HG02970 (cell line): ENCODE measurements around the gene SASS6.

Experiments used
- ATAC-seq: cut with Tn5 transposase; IDR thresholded peaks from one replicate; pipeline ENCODE4 v1.9.1; 2021; ENCODE audit warnings: mild to moderate bottlenecking, moderate library complexity, moderate number of reproducible peaks; ENCODE audit not compliant: unreplicated experiment, low FRiP score

Gene SASS6

DNA sequence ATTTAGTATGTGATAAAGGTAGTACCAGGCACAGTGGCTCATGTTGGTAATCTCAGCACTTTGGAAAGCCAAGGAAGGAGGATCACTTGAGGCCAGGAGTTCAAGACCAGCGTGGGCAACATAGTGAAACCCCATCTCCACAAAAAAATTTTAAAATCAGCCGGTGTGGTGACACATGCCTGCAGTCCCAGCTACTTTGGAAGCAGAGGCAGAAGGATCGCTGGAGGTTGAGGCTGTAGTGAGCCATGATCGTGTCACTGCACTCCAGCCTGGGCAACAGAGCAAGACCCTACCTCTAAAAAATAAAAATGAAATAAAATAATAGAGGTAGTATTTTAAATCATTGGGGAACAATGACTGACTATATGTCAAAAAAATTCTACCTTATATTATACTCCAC is 17.2 kb downstream of the SASS6 start:
- ATAC-seq = no peak

DNA sequence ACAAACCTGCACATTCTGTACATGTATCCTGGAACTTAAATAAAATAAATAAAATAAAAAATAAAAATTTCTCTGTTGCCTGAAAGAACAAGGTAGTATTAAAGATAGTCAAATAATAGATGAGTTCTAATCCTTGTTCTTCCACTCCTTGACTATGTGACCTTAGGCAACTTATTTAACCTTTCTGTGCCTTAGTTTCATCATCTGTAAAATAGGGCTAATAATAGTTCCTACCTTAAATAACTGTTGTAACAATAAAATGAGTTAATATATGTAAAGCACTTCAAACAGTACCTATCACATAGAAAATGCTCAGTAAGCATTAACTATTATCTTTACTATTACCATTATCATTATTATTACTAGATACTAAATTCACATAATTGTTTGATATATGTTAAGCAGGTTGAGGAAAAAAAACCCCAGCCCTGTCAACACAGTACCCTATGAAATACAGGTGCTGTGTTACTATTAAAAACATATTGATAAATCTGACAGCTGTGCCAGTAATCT is 23.1 kb downstream of the SASS6 start:
- ATAC-seq = no peak

DNA sequence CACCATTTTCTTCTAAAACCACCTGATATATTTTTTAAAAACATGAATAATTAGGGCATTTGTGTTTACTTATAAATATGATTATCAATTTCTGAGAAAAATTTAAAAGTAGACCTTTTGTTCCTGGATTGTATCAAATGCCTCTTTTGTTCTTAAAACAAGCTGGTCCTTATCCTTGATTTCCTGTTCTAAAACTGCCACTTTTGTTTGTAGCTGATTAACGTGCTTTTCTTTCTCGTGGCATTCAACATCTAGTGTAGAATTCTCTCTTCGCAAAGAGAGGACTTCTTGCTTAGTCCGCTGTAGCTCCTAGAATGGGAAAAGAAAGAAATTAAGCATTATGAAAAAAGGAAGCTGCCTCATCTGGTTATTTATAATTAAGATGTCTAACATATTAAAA is 25.0 kb downstream of the SASS6 start:
- no peak for ATAC-seq

DNA sequence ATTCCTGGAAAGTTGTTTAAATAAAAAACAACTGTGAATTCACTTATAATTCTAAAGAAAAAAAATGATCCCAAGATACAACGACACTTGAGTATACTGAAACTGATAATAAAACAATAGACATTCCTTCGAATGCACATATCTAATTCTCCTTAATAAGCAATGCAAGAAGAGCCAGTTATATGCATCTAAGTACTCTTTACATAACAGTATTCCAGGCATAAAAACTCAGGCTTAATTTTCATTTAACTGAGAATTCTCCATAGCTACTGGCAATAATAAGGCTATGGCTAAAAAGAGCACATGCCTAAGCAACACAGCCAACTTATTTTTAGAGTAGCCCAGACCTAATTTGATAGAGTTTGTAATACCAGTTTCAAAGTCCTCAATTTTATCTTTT is 31.2 kb downstream of the SASS6 start:
- ATAC-seq = no peak

DNA sequence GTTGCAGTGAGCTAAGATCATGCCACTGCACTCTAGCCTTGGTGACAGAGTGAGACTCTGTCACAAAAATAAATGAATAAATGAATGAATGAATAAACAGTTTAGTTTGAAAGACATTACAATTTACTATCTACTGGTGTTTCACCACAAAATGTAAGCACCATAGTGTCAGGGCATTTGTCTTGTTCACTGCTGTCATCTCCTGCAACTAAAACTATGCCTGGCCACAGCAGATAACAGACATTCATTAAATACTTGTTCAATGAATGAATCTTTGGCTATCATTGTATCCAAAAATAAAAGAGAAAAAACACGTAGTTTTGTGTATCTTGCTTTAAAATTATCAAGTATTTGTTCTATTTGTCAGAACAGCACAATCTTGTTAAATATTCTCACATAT is 32.5 kb downstream of the SASS6 start:
- no peak for ATAC-seq

DNA sequence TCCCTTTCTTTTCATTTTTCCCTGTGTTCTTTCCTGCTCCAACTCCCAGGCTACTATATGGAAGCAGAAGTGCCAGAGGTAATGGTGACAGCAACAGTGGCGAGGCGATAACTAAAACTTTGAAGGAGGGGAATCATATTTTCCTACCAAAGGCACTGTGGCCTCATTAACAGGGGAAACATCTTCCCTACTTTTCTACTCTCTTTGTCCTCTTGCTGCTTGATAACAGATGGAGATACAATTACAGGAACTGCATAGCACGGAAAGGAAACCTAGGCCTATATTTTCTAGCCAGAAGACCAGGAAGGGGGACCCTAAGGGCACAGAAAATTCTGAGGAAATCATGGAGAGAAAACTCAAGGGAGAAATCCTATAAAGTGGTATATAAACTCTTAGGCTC is 42.3 kb downstream of the SASS6 start:
- ATAC-seq = no peak

DNA sequence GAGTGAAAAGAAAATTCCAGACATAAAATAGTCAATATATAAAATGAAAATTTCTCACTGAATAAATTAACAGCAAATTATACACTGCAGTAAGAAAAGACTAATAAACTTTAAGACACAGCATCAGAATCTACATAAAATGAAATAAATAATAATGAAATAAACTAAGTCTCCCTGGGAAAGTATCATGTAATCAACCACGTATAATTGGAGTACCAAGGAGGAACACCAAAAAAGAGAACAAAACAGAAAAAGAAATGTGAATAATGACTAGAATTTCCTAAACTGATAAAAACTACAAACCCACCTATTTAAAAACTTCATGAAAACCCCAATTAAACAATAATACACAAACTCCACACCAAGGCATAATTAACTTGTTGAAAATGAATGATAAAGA is 43.6 kb downstream of the SASS6 start:
- no peak for ATAC-seq

DNA sequence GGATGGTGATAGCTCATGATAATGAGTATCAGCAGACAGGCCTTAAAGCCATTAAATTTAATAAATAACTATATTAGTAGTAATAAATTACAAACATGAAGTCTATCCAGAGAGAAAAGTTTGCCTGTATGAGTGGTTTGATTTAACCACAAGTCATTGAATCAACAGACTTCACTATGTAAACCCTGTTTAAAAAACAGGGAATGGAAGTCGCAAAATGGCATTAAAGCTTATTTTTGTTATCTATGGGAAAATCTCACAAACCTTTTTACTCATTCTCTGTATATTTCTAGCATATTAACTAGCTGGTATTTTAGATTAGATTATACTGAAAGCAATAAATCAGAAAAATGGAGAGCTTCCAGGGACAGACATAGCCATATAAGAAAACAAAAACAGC is 45.3 kb downstream of the SASS6 start:
- ATAC-seq = no peak

DNA sequence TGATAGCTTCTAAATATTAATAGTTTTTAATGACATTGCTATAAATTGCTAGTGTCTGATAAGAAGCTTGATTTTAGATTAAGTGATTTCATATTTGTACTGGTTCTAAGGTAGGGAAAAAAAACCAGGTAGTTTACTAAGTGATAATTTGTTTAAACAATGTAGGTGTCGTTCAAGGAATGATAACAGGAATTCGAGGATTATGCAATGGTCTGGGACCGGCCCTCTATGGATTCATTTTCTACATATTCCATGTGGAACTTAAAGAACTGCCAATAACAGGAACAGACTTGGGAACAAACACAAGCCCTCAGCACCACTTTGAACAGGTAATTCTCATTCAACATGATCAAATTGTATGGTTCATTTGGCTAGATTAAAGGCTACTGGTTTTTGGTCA is 52.4 kb downstream of the SASS6 start:
- no peak for ATAC-seq

DNA sequence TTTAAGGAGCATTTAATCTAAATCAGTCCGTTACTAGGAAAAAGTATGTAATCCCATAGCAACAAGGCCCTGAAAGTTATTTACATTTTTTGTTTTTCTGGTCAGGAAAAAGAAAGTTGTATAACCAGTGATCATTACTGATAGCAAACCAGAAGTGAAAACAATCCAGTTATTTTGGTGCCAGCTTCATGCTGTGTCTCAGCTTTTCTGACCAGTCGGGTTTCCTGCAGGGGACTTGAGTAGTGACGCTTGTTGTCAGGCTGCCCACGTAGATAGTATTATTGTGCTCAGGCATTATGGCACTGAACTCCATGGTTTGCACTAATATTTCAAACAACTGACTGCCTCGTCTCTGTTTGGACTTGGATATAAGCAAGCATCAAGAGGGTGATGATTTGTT is 55.2 kb downstream of the SASS6 start:
- no peak for ATAC-seq

DNA sequence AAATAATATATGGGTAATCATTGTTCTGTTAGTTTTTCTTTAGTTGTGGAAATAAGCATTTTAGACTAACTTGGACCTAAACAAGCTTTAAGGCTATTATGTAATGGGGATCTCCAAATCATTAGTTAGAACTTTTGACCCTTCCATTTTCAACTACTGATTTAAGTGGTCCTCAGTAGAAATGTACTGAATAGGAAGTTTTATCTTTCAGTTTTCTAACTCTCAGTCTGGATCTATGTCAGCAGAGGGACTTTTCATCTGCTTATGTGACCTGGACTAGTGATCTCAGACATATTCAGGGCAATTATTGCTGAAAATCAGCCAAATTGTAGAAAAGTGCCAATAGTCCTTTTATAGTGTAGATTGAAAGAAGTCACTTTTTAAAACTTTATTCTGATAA is 56.0 kb downstream of the SASS6 start:
- ATAC-seq = peak; percentile 61

DNA sequence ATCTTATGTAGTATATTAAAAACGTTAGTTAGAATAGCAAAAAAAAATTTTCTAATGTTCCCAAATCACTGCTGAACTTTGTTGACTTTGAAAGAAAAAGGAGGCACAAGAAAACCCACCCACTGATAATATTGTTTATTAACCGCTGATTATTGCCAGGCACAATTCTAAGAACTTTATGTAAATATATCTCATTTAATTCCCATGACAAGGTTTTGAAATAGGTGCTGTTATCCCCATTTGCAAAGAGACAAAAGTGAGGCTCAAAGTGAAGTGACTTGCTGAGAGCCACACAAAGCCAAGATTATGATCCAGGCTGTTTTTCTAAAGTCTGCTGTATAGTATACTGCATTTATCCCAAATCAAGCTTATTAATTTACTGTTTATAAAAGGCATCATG is 56.4 kb downstream of the SASS6 start:
- no peak for ATAC-seq

DNA sequence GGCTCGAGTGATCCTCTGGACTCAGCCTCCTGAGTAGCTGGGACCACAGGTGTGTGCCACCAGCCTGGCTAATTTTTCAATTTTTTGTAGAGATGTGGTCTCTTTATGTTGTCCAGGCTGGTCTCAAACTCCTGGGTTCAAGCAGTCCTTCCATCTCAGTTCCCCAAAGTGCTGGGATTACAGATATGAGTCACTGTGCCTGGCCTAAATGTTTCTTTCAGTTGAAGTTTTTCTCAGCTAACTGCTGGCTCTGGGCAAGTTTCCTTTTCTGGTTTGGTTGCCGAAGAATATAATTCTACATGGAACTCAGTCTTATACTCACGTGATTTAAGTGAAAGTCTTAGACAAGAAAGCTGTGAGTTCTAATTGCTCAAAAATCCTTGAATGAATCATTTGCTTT is 57.0 kb downstream of the SASS6 start:
- no peak for ATAC-seq

DNA sequence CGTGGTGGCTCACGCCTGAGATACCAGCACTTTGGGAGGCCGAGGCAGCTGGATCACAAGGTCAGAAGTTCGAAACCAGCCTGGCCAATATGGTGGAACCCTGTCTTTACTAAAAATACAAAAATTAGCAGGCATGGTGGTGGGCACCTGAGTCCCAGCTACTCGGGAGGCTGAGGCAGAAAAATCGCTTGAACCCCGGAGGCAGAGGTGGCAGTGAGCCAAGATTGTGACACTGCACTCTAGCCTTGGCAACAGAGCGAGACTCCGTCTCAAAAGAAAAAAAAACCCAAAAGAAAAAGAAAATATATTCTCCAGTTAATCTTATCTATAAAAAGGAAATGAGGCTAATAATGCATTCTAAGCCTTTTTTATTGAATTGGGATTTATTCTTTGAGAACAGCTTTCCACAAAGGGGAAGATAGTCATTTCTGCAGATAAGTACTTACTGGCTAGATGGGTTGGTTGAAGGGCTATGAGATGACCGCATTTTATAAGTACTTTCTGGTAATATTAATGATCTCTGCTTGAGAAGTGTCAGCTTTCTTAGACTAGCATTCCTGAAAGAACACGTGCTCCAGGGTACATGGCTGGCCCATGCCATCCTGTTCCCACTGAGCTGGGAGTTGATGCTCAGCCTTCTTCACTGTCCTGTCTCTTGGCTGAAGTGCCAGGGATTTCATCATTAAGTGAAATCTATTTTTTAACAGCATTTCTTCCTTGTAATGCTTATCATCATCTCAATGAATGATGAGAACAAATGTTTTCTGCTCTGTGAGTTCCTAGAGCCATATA is 57.9 kb downstream of the SASS6 start:
- no peak for ATAC-seq

DNA sequence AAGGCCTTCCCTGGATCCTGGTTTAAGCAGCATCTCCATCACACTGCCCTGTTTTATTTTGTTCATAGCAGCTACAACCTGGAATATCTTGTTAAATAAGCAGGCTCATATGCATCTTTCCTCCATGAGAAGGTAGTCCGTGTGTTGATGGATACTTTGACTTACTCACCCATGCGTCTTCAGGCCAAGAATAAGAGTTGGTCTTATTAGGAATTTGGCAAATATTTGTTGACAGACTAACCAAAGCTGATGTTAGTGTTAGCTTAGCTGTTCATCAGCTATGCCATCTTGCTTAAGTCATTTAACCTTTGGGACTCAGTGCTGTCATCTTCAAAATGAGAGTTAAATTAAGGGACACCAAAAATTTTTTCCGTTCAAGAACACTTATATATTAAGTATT is 59.2 kb downstream of the SASS6 start:
- ATAC-seq = no peak

DNA sequence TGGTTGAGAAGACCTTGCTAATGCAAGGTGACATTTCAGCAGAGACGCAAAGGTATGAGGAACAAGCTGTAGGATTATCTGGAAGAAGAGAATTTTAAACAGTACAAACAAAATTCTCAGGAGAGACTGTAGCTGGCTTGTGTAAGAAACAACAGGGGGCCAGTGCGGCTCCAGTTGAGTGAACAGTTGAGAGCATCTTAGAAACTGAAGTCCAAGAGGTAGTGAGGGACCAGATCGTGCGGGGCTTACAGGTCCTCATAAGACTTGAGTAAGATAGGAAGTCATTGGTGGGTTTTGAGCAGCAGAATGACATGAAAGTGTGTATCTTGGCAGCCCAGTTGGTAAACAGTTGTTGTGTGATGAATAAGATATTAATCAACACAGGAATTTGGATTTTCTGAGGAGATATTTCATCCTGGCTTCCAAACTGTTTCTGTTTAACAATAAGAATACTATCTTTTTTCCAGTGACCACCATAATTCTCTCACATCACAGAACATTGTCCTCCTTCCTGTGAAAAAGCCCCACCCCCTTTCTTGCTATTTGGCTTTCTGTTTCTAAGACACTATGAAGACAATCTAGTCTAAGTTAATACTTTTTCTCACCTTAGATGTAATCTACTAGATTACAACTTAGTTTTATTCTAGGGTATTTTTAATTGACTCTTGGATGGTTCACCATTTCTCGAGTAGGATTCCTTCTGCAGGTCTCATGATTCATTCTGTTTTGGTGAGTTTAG is 62.4 kb downstream of the SASS6 start:
- ATAC-seq = no peak

DNA sequence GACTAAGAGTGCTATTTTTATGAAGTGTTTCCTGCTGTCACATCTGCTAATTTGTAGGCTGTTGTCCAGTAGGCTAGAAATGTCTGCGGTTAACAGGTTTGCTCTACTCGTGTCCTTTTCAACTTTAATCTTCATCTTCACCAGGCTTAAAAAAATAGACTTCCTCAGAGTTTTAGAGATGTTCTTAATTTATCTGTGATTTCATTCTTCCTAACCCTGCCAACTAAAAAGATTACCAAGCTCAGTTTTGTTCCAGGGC is 66.8 kb downstream of the SASS6 start:
- no peak for ATAC-seq

DNA sequence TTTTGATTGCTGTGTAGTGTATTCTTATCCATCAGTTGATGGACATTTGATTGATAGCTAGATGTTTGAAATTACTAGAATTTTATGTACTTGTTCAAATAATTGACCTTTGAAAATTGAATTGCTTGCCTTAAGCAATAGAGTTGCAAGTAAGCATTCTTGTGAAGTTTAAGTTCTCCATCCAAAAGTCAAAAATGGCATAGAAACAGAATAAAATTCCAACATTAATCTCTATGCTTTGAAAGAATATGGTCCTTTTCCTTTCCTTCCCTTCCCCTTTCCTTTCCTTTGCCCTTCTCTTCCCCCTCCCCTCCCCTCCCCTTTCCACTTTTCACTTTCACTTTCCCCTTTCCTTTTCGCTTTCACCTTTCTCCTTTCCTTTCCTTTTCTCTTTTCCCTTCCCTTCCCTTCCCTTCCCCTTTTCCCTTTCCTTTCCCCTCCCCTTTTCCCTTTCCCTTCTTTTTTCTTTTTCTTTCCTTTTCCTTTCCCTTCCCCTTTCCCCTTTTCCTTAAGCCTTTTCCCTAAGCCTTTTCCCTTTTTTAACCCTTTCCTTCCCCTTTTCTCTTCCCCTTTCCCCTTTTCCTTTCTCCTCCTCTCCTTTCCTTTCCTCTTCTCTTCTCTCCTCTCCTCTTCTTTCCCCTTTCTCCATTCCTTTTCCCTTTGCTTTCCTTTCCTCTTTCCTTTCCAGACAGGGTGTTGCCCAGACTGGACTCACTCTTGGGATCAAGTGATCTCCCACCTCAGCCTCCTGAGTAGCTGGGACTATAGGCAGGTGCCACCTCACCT is 67.4 kb downstream of the SASS6 start:
- no peak for ATAC-seq

DNA sequence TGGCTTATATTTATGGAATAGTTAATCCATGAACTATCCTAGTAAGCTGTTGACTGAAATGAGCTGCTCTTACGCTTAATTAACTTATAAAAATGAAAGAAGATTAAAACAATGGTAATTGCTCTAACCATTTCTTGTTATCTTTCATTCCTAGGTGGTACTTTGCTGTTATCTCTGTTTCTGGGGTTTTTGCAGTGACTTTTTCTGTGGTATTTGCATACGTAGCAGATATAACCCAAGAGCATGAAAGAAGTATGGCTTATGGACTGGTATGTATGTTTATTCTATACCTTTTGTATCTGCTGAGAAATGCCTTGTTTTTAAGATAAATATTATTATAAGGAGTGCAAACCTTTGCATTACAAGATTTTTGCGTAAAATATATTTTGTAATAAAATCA is 71.0 kb downstream of the SASS6 start:
- ATAC-seq = no peak

DNA sequence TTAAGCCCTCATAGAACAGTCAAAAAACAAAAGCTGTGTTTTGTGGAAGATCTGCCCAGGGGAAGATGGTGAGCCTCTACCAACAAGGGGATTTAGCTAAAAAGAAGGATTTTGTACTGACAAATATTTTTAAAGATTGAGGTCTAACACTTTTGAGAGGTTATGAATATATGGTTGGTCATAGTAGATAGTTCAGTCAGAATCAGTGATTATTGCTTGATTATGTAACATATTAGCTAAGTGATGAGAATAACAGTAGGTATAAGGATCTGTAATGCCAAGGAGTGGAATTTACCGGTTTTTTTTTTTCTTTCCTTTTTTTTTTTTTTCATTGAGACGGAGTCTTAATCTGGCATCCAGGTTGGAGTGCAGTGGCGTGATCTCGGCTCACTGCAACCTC is 79.0 kb downstream of the SASS6 start:
- no peak for ATAC-seq

DNA sequence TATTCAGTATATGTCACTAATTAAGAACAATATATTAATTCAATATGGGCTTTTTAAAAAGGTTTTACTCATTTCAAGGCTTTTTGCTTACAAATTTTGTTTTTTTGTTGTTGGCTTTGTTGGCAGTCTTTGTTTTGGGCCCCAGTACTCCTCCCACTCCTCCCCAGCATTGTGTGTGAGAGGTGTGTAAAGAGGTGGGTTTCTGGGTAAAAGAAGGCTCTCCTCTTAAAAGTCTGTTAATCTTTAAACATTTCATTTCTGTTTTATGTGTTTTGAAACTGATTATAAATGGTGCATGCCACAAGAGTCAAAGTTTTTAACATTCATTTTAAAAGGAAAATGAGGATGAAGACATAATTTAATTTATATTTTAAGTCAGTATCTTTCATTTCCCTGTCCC is 79.6 kb downstream of the SASS6 start:
- no peak for ATAC-seq

DNA sequence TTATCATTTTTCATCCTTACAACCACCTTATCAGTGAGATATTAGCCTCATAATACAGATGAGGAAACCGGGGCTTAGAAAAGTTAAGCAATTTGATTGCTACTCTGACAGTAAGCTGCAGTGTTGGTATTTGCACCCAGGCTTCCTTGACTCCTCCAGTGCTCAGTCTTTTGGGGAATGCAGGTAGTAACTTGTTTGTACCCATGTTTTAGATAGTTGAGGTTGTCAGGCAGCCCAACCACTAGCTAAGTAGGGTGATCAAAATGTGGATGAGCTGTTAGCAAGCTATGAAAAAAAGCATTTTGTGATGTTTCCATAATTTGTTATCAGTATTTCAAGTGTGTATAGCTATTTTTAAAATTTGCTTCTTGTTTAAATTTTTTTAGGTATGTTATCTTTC is 80.8 kb downstream of the SASS6 start:
- ATAC-seq = no peak
